Measurements from ENCODE around the gene TMEM132C. TPM values are rescaled to one million over a fixed set of nuclear protein-coding genes. Genes with fewer than 3 reads are reported as not detected.

The TMEM132C gene
- total and polyA plus RNA-seq, 7 donors: 0.60 to 3.5 (median 1.7) TPM; not detected in 1

DNA sequence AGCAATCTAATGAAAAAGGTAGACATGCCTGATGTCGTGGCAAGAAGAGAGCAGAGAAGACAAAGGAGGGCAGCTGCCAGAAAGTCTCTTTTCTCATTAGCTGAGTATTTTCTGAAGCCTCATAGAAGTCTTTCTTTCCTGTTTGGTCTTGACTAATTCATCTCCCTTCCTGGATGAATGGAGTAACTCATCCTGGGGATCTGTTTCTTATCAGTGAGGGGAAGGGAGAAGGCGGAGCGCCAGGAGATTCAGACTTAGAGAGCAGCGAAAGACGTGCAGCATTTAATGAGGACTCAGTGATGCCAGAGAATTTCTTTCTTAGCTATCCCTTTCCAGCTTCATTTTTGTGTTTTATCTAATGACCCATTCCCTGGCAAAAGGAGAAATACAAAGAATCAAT lies 467.4 kb downstream of the TMEM132C start:
- Histone ChIP-seq H3K36me3 (no peaks in the 10 kb centered on the region), H3K9me3 (peaks cover 0 to 3% (median 0%) of the 10 kb centered on the region in 4 donors), H3K27ac (no peak overlapping the region), H3K4me1 (peaks cover 0 to 12% (median 5%) of the 10 kb centered on the region in 4 donors), H3K4me3 (no peak overlapping the region), H3K27me3 (peaks cover 0 to 7% (median 0%) of the 10 kb centered on the region in 3 donors)
- TF ChIP-seq, protein P1, sequence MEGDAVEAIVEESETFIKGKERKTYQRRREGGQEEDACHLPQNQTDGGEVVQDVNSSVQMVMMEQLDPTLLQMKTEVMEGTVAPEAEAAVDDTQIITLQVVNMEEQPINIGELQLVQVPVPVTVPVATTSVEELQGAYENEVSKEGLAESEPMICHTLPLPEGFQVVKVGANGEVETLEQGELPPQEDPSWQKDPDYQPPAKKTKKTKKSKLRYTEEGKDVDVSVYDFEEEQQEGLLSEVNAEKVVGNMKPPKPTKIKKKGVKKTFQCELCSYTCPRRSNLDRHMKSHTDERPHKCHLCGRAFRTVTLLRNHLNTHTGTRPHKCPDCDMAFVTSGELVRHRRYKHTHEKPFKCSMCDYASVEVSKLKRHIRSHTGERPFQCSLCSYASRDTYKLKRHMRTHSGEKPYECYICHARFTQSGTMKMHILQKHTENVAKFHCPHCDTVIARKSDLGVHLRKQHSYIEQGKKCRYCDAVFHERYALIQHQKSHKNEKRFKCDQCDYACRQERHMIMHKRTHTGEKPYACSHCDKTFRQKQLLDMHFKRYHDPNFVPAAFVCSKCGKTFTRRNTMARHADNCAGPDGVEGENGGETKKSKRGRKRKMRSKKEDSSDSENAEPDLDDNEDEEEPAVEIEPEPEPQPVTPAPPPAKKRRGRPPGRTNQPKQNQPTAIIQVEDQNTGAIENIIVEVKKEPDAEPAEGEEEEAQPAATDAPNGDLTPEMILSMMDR (IDR thresholded peaks at IDR 0.05): no peak
- no peak for TF ChIP-seq EP300 (IDR thresholded peaks at IDR 0.05)
- TF ChIP-seq POLR2A (IDR thresholded peaks at IDR 0.05): no peak
- TF ChIP-seq POLR2AphosphoS5 (IDR thresholded peaks at IDR 0.05): peak in 1 of 4 donors; percentile 59
- 59 to 68% methylated on average over 5 of the region's 5 CpGs for WGBS, 2 donors
- intact Hi-C loops (cut with DNase I): no loop called here
- no peak for DNase-seq

DNA sequence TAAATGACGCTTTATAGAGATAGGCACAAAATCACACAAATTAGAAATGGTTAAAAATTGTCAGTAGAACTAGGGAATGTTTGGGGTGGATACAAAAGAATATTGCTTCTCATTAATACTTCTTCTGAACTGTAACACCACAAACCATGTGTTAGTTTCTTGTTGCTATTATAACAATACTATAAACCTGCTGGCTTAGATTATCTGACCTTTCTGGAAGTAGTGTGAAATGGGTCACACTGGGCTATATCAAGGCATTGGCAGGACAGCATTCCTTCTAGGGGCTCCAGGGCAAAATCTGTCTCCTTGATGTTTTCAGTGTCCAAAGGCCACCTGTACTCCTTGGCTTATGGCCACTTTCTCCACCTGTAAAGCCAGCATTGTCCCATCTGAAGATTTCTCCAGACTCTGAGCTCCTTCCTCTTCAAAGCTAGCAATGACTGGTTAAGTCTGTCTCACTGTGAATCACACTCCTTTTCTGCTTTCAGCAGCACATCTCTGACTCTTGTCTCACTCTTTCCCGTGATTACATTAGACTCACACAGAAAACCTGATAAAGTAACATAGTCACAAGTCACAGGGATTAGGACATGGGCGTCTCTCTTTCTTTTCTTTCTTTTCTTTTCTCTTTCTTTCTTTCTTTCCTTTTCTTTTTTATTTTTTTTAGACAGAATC lies 470.5 kb downstream of the TMEM132C start:
- WGBS, 2 donors: 86% methylated on average over 3 of the region's 3 CpGs
- intact Hi-C loops (cut with DNase I): no loop called here
- peaks cover 0 to 12% (median 5%) of the 10 kb centered on the region in 4 donors for H3K4me1 ChIP-seq
- no peak for DNase-seq
- H3K27ac ChIP-seq: no peak overlapping the region
- no peaks in the 10 kb centered on the region for H3K27me3 ChIP-seq
- TF ChIP-seq POLR2AphosphoS5 (IDR thresholded peaks at IDR 0.05) (no peak), POLR2A (IDR thresholded peaks at IDR 0.05) (no peak), EP300 (IDR thresholded peaks at IDR 0.05) (no peak)
- TF ChIP-seq, protein P1 (IDR thresholded peaks at IDR 0.05): no peak
- no peak overlapping the region for H3K4me3 ChIP-seq
- H3K36me3 ChIP-seq: no peaks in the 10 kb centered on the region
- H3K9me3 ChIP-seq: peaks cover 0 to 4% (median 0%) of the 10 kb centered on the region in 4 donors

DNA sequence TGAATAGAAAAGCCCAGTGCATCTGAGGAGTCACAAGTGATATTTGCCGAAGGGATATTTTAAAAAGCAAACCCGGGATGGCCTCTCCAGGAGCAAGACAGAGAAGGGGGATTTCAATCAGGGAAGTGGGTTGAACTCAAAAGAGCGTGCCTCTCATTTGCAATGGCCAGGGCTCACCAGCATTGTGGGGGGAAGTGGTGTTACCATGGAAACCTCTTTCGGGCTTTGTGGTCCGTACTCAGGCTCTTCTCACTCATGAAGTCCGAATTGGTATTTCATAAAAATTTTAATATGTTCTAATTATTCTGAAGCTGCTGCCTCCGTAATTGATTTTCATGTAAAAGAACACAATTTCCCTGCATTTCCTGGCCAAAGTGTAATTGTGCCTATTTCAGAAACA lies 476.9 kb downstream of the TMEM132C start:
- H3K9me3 ChIP-seq: peaks cover 0 to 4% (median 0%) of the 10 kb centered on the region in 4 donors
- no peak overlapping the region for H3K27ac ChIP-seq
- no peaks in the 10 kb centered on the region for H3K27me3 ChIP-seq
- intact Hi-C loops (cut with DNase I): no loop called here
- TF ChIP-seq POLR2A (IDR thresholded peaks at IDR 0.05) (no peak), EP300 (IDR thresholded peaks at IDR 0.05) (no peak), POLR2AphosphoS5 (IDR thresholded peaks at IDR 0.05) (no peak)
- TF ChIP-seq, protein P1 (IDR thresholded peaks at IDR 0.05): no peak
- H3K4me3 ChIP-seq: no peak overlapping the region
- no peaks in the 10 kb centered on the region for H3K36me3 ChIP-seq
- 76 to 82% methylated on average over 7 of the region's 7 CpGs for WGBS, 2 donors
- H3K4me1 ChIP-seq: no peaks in the 10 kb centered on the region
- DNase-seq: no peak

DNA sequence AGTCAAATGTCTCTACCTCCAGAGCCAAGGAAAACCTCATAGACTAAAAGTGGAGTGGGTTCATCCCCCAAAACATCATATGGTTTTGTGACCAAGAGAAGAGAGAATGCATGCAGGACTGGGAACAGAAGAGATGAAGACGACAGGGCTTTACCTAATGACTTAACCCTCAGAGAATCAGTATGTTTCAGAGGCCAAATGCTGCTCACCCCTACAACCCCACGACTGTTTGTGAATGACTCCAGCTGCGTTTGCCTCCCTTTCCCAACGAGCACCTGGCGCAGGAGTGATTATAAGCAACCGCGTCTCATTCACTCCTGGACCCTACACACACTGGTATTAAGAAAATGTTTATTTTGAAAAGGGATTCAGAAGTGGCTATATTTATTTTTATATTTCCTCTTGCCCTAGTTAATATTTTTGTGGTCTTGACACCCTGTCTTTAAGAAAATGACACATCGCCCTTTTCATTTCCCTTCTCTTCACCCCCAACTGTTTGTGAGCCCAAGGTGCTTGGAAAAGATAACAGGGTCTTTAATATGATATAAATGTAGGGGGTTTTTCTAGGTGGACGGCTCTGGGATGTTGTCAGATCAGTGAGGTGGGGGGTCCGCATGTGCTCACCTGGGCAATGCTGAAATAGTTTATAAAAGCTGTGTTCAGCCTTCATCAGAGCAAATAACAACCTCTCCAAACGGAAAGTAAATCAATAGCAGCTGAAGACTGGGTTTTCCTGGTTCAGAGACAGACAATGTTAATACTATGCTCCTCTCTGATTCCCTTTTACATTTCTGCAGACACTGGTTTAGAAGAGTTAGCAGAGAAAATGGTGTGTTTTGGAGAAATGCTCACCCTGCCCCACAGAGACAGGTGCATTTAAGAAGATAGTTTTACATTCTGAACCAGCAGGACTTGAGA lies 479.1 kb downstream of the TMEM132C start:
- no peaks in the 10 kb centered on the region for H3K9me3 ChIP-seq
- no peak for DNase-seq
- 56 to 67% methylated on average over 11 of the region's 11 CpGs for WGBS, 2 donors

More for the DNA sequence above, 479.1 kb downstream of the TMEM132C start:
- Histone ChIP-seq H3K4me3 (no peak overlapping the region), H3K27ac (no peak overlapping the region), H3K27me3 (no peaks in the 10 kb centered on the region), H3K36me3 (no peaks in the 10 kb centered on the region), H3K4me1 (no peaks in the 10 kb centered on the region)
- TF ChIP-seq, protein P1 (IDR thresholded peaks at IDR 0.05): no peak
- no peak for TF ChIP-seq EP300 (IDR thresholded peaks at IDR 0.05)
- TF ChIP-seq POLR2AphosphoS5 (IDR thresholded peaks at IDR 0.05): no peak
- intact Hi-C loops (cut with DNase I): no loop called here

All from sigmoid colon (tissue), 7 donors.